Adrenal gland (tissue), 5 donors: Measurements from ENCODE around the gene TIMM44.

ENCODE experiments used
- POLR2A ChIP-seq, 2 donors: fragments of 450-650 bp; IDR thresholded peaks; one replicate each; pipeline ENCODE4 v1.6.1; 2017; ENCODE audit warnings: antibody characterized with exemption in 2 of 2, mild to moderate bottlenecking in 2 of 2, moderate library complexity in 1 of 2
- TF ChIP-seq, protein P1 (sequence below), 6 experiments: fragments of 450-650 bp in 4 of 6; fragments of 200-600 bp in 2 of 6; sonication (generic) in 1 of 6; IDR thresholded peaks; 1 replicate in 5 of 6; 2 replicates in 1 of 6; pipeline versions ENCODE4 v1.5.1 to v1.8.0; 2016 to 2021; ENCODE audit warnings: antibody characterized with exemption in 6 of 6, mild to moderate bottlenecking in 2 of 6, moderate library complexity in 1 of 6
- donor health status: DM: no; HTN: no; CAD: no.

DNA sequence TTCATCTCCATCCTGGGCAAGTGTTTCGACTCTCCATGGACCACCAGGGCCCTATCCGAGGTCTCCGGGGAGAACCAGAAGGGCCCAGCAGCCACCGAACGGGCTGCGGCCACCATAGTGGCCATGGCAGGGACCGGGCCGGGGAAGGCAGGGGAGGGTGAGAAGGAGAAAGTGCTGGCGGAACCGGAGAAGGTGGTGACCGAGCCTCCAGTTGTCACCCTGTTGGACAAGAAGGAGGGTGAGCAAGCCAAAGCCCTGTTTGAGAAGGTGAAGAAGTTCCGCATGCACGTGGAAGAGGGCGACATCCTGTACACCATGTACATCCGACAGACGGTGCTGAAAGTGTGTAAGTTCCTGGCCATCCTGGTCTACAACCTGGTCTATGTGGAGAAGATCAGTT lies 44.5 kb downstream of the TIMM44 start:
- no peak for TF ChIP-seq POLR2A (IDR thresholded peaks at IDR 0.05)
- TF ChIP-seq, protein P1, sequence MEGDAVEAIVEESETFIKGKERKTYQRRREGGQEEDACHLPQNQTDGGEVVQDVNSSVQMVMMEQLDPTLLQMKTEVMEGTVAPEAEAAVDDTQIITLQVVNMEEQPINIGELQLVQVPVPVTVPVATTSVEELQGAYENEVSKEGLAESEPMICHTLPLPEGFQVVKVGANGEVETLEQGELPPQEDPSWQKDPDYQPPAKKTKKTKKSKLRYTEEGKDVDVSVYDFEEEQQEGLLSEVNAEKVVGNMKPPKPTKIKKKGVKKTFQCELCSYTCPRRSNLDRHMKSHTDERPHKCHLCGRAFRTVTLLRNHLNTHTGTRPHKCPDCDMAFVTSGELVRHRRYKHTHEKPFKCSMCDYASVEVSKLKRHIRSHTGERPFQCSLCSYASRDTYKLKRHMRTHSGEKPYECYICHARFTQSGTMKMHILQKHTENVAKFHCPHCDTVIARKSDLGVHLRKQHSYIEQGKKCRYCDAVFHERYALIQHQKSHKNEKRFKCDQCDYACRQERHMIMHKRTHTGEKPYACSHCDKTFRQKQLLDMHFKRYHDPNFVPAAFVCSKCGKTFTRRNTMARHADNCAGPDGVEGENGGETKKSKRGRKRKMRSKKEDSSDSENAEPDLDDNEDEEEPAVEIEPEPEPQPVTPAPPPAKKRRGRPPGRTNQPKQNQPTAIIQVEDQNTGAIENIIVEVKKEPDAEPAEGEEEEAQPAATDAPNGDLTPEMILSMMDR (IDR thresholded peaks at IDR 0.05) = no peak
